MM.1S (cell line): Measurements from ENCODE around the gene ARL15.

Experiments used
- DNase-seq: peaks from one replicate; pipeline ENCODE4 v3.0.0-alpha.2; 2015
- H2AFZ ChIP-seq: fragments of 300-600 bp; sonication (generic); 2 replicates; pipeline ENCODE4 v1.6.0; 2016; ENCODE audit warnings: antibody characterized with exemption, low read length
- H3F3A ChIP-seq: fragments of 300-600 bp; sonication (generic); 2 replicates; pipeline ENCODE4 v1.6.1; 2016; ENCODE audit warnings: mild to moderate bottlenecking, antibody characterized with exemption, low read length, moderate library complexity, mixed read lengths; ENCODE audit not compliant: insufficient read depth
- H3K27ac ChIP-seq: fragments of 300-600 bp; sonication (generic); 2 replicates; pipeline ENCODE4 v1.5.1; 2016; ENCODE audit warnings: mild to moderate bottlenecking, low read length
- H3K27me3 ChIP-seq: fragments of 300-600 bp; sonication (generic); replicated peaks from 2 replicates; pipeline ENCODE4 v1.6.0; 2016; ENCODE audit warnings: low read length; ENCODE audit not compliant: insufficient read depth
- H3K36me3 ChIP-seq: fragments of 300-600 bp; sonication (generic); replicated peaks from 2 replicates; pipeline ENCODE4 v1.6.1; 2016; ENCODE audit warnings: mild to moderate bottlenecking, low read length, mixed read lengths; ENCODE audit not compliant: insufficient read depth
- H3K4me1 ChIP-seq: fragments of 300-600 bp; sonication (generic); 2 replicates; pipeline ENCODE4 v1.6.1; 2016; ENCODE audit warnings: low read length, mixed read lengths
- H3K4me2 ChIP-seq: fragments of 300-600 bp; sonication (generic); 2 replicates; pipeline ENCODE4 v1.6.0; 2016; ENCODE audit warnings: low read depth, low read length
- H3K4me3 ChIP-seq: fragments of 300-600 bp; sonication (generic); 2 replicates; pipeline ENCODE4 v1.5.1; 2016; ENCODE audit warnings: low read length, mixed read lengths
- H3K79me2 ChIP-seq: fragments of 300-600 bp; sonication (generic); 2 replicates; pipeline ENCODE4 v1.6.1; 2016; ENCODE audit warnings: mixed run types, low read length, mixed read lengths
- H3K9ac ChIP-seq: fragments of 300-600 bp; sonication (generic); 2 replicates; pipeline ENCODE4 v1.6.1; 2016; ENCODE audit warnings: low read length, mixed read lengths
- H3K9me2 ChIP-seq: fragments of 300-600 bp; sonication (generic); replicated peaks from 2 replicates; pipeline ENCODE4 v1.6.1; 2016; ENCODE audit warnings: mild to moderate bottlenecking, low read length, mixed read lengths; ENCODE audit not compliant: insufficient read depth
- H3K9me3 ChIP-seq: fragments of 300-600 bp; sonication (generic); replicated peaks from 2 replicates; pipeline ENCODE4 v1.6.1; 2016; ENCODE audit warnings: mild to moderate bottlenecking, low read length, mixed read lengths; ENCODE audit not compliant: insufficient read depth
- H4K20me1 ChIP-seq: fragments of 300-600 bp; sonication (generic); 2 replicates; pipeline ENCODE4 v1.6.1; 2016; ENCODE audit warnings: mild to moderate bottlenecking, low read length, moderate library complexity, mixed read lengths; ENCODE audit not compliant: insufficient read depth
- CTCF ChIP-seq: fragments of 300-600 bp; sonication (generic); IDR thresholded peaks from 2 replicates; pipeline ENCODE4 v1.5.1; 2016; ENCODE audit warnings: antibody characterized with exemption, low read length, mixed read lengths
- EZH2 ChIP-seq: fragments of 300-600 bp; sonication (generic); optimal IDR thresholded peaks from 2 replicates; pipeline ENCODE3; 2017; ENCODE audit warnings: low read depth, mild to moderate bottlenecking, antibody characterized with exemption, low read length, mixed read lengths
- EZH2phosphoT487 ChIP-seq: fragments of 300-600 bp; sonication (generic); IDR thresholded peaks from 2 replicates; pipeline ENCODE4 v1.6.1; 2018; ENCODE audit warnings: antibody characterized with exemption, low read length

Gene ARL15

DNA sequence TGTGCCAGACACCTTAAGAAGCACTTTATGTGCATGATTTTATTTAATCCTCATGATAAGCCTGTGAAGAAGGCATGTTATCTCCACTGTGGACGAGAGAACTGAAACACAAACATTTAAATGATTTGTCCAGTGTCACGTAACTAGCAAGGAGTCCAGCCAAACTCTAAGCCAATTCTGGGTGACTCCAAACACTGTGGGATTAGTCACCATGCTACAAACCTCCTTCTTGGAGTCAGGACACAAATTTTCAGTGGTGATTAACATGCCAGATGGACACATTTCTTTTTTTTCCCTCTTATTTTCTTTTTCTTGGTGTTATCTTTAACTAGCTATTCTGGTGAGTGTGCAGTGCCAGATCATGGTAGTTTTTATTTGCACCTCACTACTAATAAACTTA lies 433.1 kb downstream of the ARL15 start:
- Histone ChIP-seq H3K9me3 (no peaks in the 10 kb centered on the region), H3K27me3 (no peaks in the 10 kb centered on the region), H3K79me2 (no peaks in the 10 kb centered on the region), H3K4me1 (no peaks in the 10 kb centered on the region), H4K20me1 (no peaks in the 10 kb centered on the region), H2AFZ (no peak overlapping the region), H3K9ac (no peak overlapping the region), H3F3A (no peaks in the 10 kb centered on the region), H3K27ac (no peak overlapping the region), H3K4me3 (no peak overlapping the region), H3K9me2 (no peaks in the 10 kb centered on the region), H3K36me3 (no peaks in the 10 kb centered on the region), H3K4me2 (no peak overlapping the region)
- no peak for DNase-seq
- TF ChIP-seq CTCF = no peak
- TF ChIP-seq EZH2 = no peak
- TF ChIP-seq EZH2phosphoT487 = no peak

DNA sequence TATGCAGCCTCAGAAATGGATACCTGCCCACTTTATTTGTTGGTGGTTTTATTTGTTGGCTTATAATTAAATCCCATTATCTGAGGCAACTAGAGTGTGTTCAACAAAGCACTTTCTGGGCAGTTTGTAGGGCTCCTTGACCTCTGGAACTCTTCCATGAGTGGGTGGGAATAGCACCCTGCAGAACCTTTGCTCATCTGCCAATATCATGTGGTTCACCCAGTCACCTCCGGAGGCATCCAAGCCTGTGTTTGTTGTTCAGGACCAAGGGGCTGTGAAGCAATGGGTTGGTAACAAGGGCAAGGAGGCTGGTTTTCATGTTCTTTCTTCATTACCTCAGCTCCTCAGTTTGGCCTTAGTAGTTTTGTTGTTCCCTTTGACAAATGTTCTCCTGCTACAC lies 436.0 kb downstream of the ARL15 start:
- H3K36me3 ChIP-seq = no peaks in the 10 kb centered on the region
- DNase-seq = no peak

GRCh38 chr5:53873235-53873634 lies 437.1 kb downstream of the ARL15 start:
- H3K36me3 ChIP-seq = no peaks in the 10 kb centered on the region
- H3F3A ChIP-seq = no peaks in the 10 kb centered on the region
- H3K4me2 ChIP-seq = no peak overlapping the region
- H2AFZ ChIP-seq = no peak overlapping the region
- H3K9me2 ChIP-seq = no peaks in the 10 kb centered on the region
- no peak overlapping the region for H3K9ac ChIP-seq
- H3K79me2 ChIP-seq = no peaks in the 10 kb centered on the region
- no peak overlapping the region for H3K27ac ChIP-seq
- no peak overlapping the region for H3K4me3 ChIP-seq
- H3K27me3 ChIP-seq = no peaks in the 10 kb centered on the region
- H3K9me3 ChIP-seq = no peaks in the 10 kb centered on the region
- H4K20me1 ChIP-seq = no peaks in the 10 kb centered on the region
- DNase-seq = no peak
- no peaks in the 10 kb centered on the region for H3K4me1 ChIP-seq
- TF ChIP-seq CTCF (no peak), EZH2 (no peak), EZH2phosphoT487 (no peak)

More for the DNA sequence above, 436.0 kb downstream of the ARL15 start:
- Histone ChIP-seq H3K4me3 (no peak overlapping the region), H3K79me2 (no peaks in the 10 kb centered on the region), H3K4me1 (no peaks in the 10 kb centered on the region), H3K9ac (no peak overlapping the region), H3K4me2 (no peak overlapping the region), H3K9me2 (no peaks in the 10 kb centered on the region), H4K20me1 (no peaks in the 10 kb centered on the region), H3K9me3 (no peaks in the 10 kb centered on the region), H3F3A (no peaks in the 10 kb centered on the region), H2AFZ (no peak overlapping the region), H3K27me3 (no peaks in the 10 kb centered on the region), H3K27ac (no peak overlapping the region)
- TF ChIP-seq CTCF (no peak), EZH2phosphoT487 (no peak)
